ENCODE data around the gene DDX1.
"Not testable (repeated sequence)": the region's sequence is repeated elsewhere in the genome, so short reads cannot be mapped to it uniquely, and the experiment has no call there.

The DDX1 gene

GRCh38 chr2:15678909-15679308 is 87.2 kb downstream of the DDX1 start:
- no peak for DNase-seq

- DNase-seq = no peak
These were observed 87.8 kb downstream of the DDX1 start for GRCh38 chr2:15679386-15679924.

- DNase-seq = not testable (repeated sequence)
These were observed 88.5 kb downstream of the DDX1 start for GRCh38 chr2:15680132-15680531.

Data from CD4-positive, alpha-beta T cell treated with Interferon alpha-2 for 1 hour (primary cell).